HG03064 (cell line): Measurements from ENCODE around the gene PRDX3.

Source experiments
- ATAC-seq: cut with Tn5 transposase; IDR thresholded peaks from one replicate; pipeline ENCODE4 v1.9.1; 2021; ENCODE audit warnings: low read depth; ENCODE audit not compliant: unreplicated experiment

Gene PRDX3

GRCh38 chr10:119131512-119132240 lies 46.9 kb downstream of the PRDX3 start:
- ATAC-seq = peak; percentile 72

- ATAC-seq = no peak
These were observed 48.9 kb downstream of the PRDX3 start for GRCh38 chr10:119129721-119130120.

GRCh38 chr10:119125942-119126341 lies 52.7 kb downstream of the PRDX3 start:
- no peak for ATAC-seq

GRCh38 chr10:119120875-119121274 lies 57.7 kb downstream of the PRDX3 start:
- ATAC-seq = no peak

- peak; percentile 90 for ATAC-seq
These were observed 58.2 kb downstream of the PRDX3 start for GRCh38 chr10:119120413-119120867.

- no peak for ATAC-seq
These were observed 59.2 kb downstream of the PRDX3 start for GRCh38 chr10:119119400-119119799.

GRCh38 chr10:119118231-119118630 lies 60.4 kb downstream of the PRDX3 start:
- ATAC-seq = no peak
